ENCODE results near the gene C17orf100. TPM values are rescaled to one million over a fixed set of nuclear protein-coding genes. Genes with fewer than 3 reads are reported as not detected.
A peak's percentile ranks its signal among the peaks of the same experiment; 100 is the strongest.
"Not testable (repeated sequence)": the region's sequence is repeated elsewhere in the genome, so short reads cannot be mapped to it uniquely, and the experiment has no call there.

The C17orf100 gene
- total RNA-seq, 3 donors from 2014 or later: 2.2 to 2.7 (median 2.3) TPM

- intact Hi-C loops (cut with DNase I, micrococcal nuclease): no loop called here
- TF ChIP-seq CTCF (IDR thresholded peaks at IDR 0.05): no peak
- DNase-seq (peak in 2 of 3 donors; percentile 50 to 69), ATAC-seq (peak; percentile 17)
- peaks cover 11% of the 10 kb centered on the region for H3K4me1 ChIP-seq (ENCODE audit: low read depth)
- H3K4me3 ChIP-seq: no peak overlapping the region
- no peaks in the 10 kb centered on the region for H3K36me3 ChIP-seq (ENCODE audit: low read depth)
- no peaks in the 10 kb centered on the region for H3K9me3 ChIP-seq
Observed at GRCh38 chr17:6654841-6655731, 3.5 kb downstream of the C17orf100 start.

GRCh38 chr17:6655732-6656361 is 4.3 kb downstream of the C17orf100 start:
- ATAC-seq: not testable (repeated sequence)

GRCh38 chr17:6656797-6657632 is 5.5 kb downstream of the C17orf100 start:
- H3K4me3 ChIP-seq: not testable (repeated sequence)
- peak in 1 of 3 donors; percentile 71 for DNase-seq

More at GRCh38 chr17:6655732-6656361, 4.3 kb downstream of the C17orf100 start:
- H3K4me1 ChIP-seq (ENCODE audit: low read depth); H3K9me3 ChIP-seq; H3K4me3 ChIP-seq; DNase-seq; H3K36me3 ChIP-seq (ENCODE audit: low read depth); intact Hi-C loops (cut with DNase I, micrococcal nuclease): not testable (repeated sequence)

GRCh38 chr17:6657633-6658287 is 6.2 kb downstream of the C17orf100 start:
- Histone ChIP-seq H3K4me1 (ENCODE audit: low read depth) (peaks cover 4% of the 10 kb centered on the region), H3K36me3 (ENCODE audit: low read depth) (no peaks in the 10 kb centered on the region), H3K9me3 (no peaks in the 10 kb centered on the region), H3K4me3 (no peak overlapping the region)
- ATAC-seq (no peak), DNase-seq (no peak)
- TF ChIP-seq CTCF (IDR thresholded peaks at IDR 0.05): no peak
- intact Hi-C loops (cut with DNase I, micrococcal nuclease): no loop called here

More at GRCh38 chr17:6656797-6657632, 5.5 kb downstream of the C17orf100 start:
- intact Hi-C loops (cut with DNase I, micrococcal nuclease); H3K36me3 ChIP-seq (ENCODE audit: low read depth); H3K4me1 ChIP-seq (ENCODE audit: low read depth); H3K9me3 ChIP-seq: not testable (repeated sequence)
- peak; percentile 56 for ATAC-seq

- H3K36me3 ChIP-seq (ENCODE audit: low read depth); H3K4me3 ChIP-seq; H3K4me1 ChIP-seq (ENCODE audit: low read depth); intact Hi-C loops (cut with DNase I, micrococcal nuclease); H3K9me3 ChIP-seq; ATAC-seq; DNase-seq: not testable (repeated sequence)
Observed at GRCh38 chr17:6658411-6658810, 6.8 kb downstream of the C17orf100 start.

GRCh38 chr17:6660101-6660500 is 8.5 kb downstream of the C17orf100 start:
- Histone ChIP-seq H3K4me3 (no peak overlapping the region), H3K9me3 (no peaks in the 10 kb centered on the region), H3K36me3 (ENCODE audit: low read depth) (no peaks in the 10 kb centered on the region), H3K4me1 (ENCODE audit: low read depth) (no peaks in the 10 kb centered on the region)
- DNase-seq: no peak
- no peak for TF ChIP-seq CTCF (IDR thresholded peaks at IDR 0.05)
- intact Hi-C loops (cut with DNase I, micrococcal nuclease): loop anchor here in 1 of 2 donors (10.0 kb wide), 1 partner anchor 335 kb away; the partner anchor contains the start of gene ALOX12
- ATAC-seq: no peak

Data from mucosa of descending colon (tissue), 3 donors.